ENCODE results near the gene BZW2.

The BZW2 gene

GRCh38 chr7:16647435-16647960, 1.5 kb downstream of the BZW2 start:
- H3K79me2 ChIP-seq (ENCODE audit: control insufficient read depth, low read length), result peaks cover 93% of the 10 kb centered on the region
- H3K4me3 ChIP-seq (ENCODE audit: low read length), result peak overlapping the region; percentile 93
- H3F3A ChIP-seq (ENCODE audit: control insufficient read depth, insufficient read depth), result peaks cover 14% of the 10 kb centered on the region
- H3K27me3 ChIP-seq (ENCODE audit: control insufficient read depth, low read length), result no peaks in the 10 kb centered on the region
- peaks cover 50% of the 10 kb centered on the region for H3K36me3 ChIP-seq (ENCODE audit: control insufficient read depth, low read length)
- peaks cover 53% of the 10 kb centered on the region for H3K4me1 ChIP-seq (ENCODE audit: control insufficient read depth, low read length)
- TF ChIP-seq CTCF (IDR thresholded peaks at IDR 0.05; ENCODE audit: low read depth, low read length, poor library complexity, severe bottlenecking) (no peak), EZH2phosphoT487 (IDR thresholded peaks at IDR 0.05; ENCODE audit: borderline replicate concordance, low read length) (no peak)
- peak overlapping the region; percentile 77 for H3K4me2 ChIP-seq (ENCODE audit: low read length)
- no peaks in the 10 kb centered on the region for H3K9me2 ChIP-seq (replicated peaks; ENCODE audit: control insufficient read depth, low read length)
- no peak overlapping the region for H3K27ac ChIP-seq (ENCODE audit: low read depth, low read length)
- peaks cover 41% of the 10 kb centered on the region for H4K20me1 ChIP-seq (ENCODE audit: control insufficient read depth, insufficient read depth, low read depth, low read length)
- H3K9me3 ChIP-seq (ENCODE audit: control insufficient read depth, insufficient read depth, low read length), result no peaks in the 10 kb centered on the region

- no peak for TF ChIP-seq CTCF (IDR thresholded peaks at IDR 0.05; ENCODE audit: low read depth, low read length, poor library complexity, severe bottlenecking)
- no peak for TF ChIP-seq EZH2phosphoT487 (IDR thresholded peaks at IDR 0.05; ENCODE audit: borderline replicate concordance, low read length)
- Histone ChIP-seq H3K27me3 (ENCODE audit: control insufficient read depth, low read length) (no peaks in the 10 kb centered on the region), H3K9me2 (replicated peaks; ENCODE audit: control insufficient read depth, low read length) (no peaks in the 10 kb centered on the region), H3K4me3 (ENCODE audit: low read length) (peak overlapping the region; percentile 93), H3K4me2 (ENCODE audit: low read length) (peak overlapping the region; percentile 77), H3K27ac (ENCODE audit: low read depth, low read length) (no peak overlapping the region), H4K20me1 (ENCODE audit: control insufficient read depth, insufficient read depth, low read depth, low read length) (peaks cover 42% of the 10 kb centered on the region), H3K9me3 (ENCODE audit: control insufficient read depth, insufficient read depth, low read length) (no peaks in the 10 kb centered on the region), H3F3A (ENCODE audit: control insufficient read depth, insufficient read depth) (peaks cover 4% of the 10 kb centered on the region; the same call in 1 of the 2 replicates), H3K79me2 (ENCODE audit: control insufficient read depth, low read length) (peaks cover 94% of the 10 kb centered on the region), H3K36me3 (ENCODE audit: control insufficient read depth, low read length) (peaks cover 47% of the 10 kb centered on the region), H3K4me1 (ENCODE audit: control insufficient read depth, low read length) (peaks cover 46% of the 10 kb centered on the region)
Observed at GRCh38 chr7:16648551-16648950, 2.6 kb downstream of the BZW2 start.

GRCh38 chr7:16649196-16649595, 3.2 kb downstream of the BZW2 start:
- peaks cover 39% of the 10 kb centered on the region for H3K4me1 ChIP-seq (ENCODE audit: control insufficient read depth, low read length)
- H3K79me2 ChIP-seq (ENCODE audit: control insufficient read depth, low read length), result peaks cover 95% of the 10 kb centered on the region
- peaks cover 42% of the 10 kb centered on the region for H4K20me1 ChIP-seq (ENCODE audit: control insufficient read depth, insufficient read depth, low read depth, low read length)
- no peaks in the 10 kb centered on the region for H3K9me2 ChIP-seq (replicated peaks; ENCODE audit: control insufficient read depth, low read length)
- H3K27me3 ChIP-seq (ENCODE audit: control insufficient read depth, low read length), result no peaks in the 10 kb centered on the region
- H3K9me3 ChIP-seq (ENCODE audit: control insufficient read depth, insufficient read depth, low read length), result no peaks in the 10 kb centered on the region
- no peak for TF ChIP-seq CTCF (IDR thresholded peaks at IDR 0.05; ENCODE audit: low read depth, low read length, poor library complexity, severe bottlenecking)
- TF ChIP-seq EZH2phosphoT487 (IDR thresholded peaks at IDR 0.05; ENCODE audit: borderline replicate concordance, low read length), result no peak
- H3K36me3 ChIP-seq (ENCODE audit: control insufficient read depth, low read length), result peaks cover 47% of the 10 kb centered on the region
- peak overlapping the region; percentile 77 for H3K4me2 ChIP-seq (ENCODE audit: low read length)
- peak overlapping the region; percentile 93; the same call in 1 of the 2 replicates for H3K4me3 ChIP-seq (ENCODE audit: low read length)
- no peak overlapping the region for H3K27ac ChIP-seq (ENCODE audit: low read depth, low read length)
- H3F3A ChIP-seq (ENCODE audit: control insufficient read depth, insufficient read depth), result 0 out of 2 replicates have a peak, but pooled peaks cover 2% of the 10 kb centered on the region

Data from DOHH2 (cell line).